HCT116 (cell line): ENCODE results near the gene URM1. TPM values are rescaled to one million over a fixed set of nuclear protein-coding genes. Genes with fewer than 3 reads are reported as not detected.

Experiments used
- ATAC-seq: fragments of 200-7000 bp; cut with Tn5 transposase; 2 replicates; pipeline ENCODE4 v1.9.1; 2020; ENCODE audit warnings: mild to moderate bottlenecking, moderate library complexity
- BruUV-seq: library from RNA; stranded (reverse); fragments of 400-500 nt; replicated peaks from 2 replicates; lab custom pipeline; 2021; lab: Mats Ljungman, UMichigan
- CTCF ChIA-PET: fragments of 300-600 bp; sonication (Branson Sonifier 250); formaldehyde crosslinking; loops from one replicate; lab custom pipeline; 2021; ENCODE audit warnings: antibody characterized with exemption; lab: Charles Lee
- POLR2A ChIA-PET: fragments of 300-600, 350-600 bp; sonication (Branson Sonifier 250); formaldehyde crosslinking; loops from one replicate; lab custom pipeline; 2021; ENCODE audit warnings: antibody characterized with exemption; lab: Charles Lee
- RAD21 ChIA-PET, 2 experiments: fragments of 300-600 bp; sonication (Branson Sonifier 250); formaldehyde crosslinking; loops; one replicate each; lab custom pipeline; 2023; ENCODE audit warnings: low total read pairs in 2 of 2; ENCODE audit not compliant: uncharacterized antibody in 2 of 2, unreplicated experiment in 2 of 2, low non-redundant PET in 1 of 2; lab: Charles Lee
- DNase-seq: peaks from one replicate; pipeline ENCODE4 v3.0.0-alpha.2; 2010; ENCODE audit warnings: low read depth, low spot score
- H2AFZ ChIP-seq: fragments of 200-600 bp; shearing (Covaris generic), sonication (generic); 2 replicates; pipeline ENCODE4 v1.6.1; 2017; ENCODE audit warnings: low read depth, mixed run types, mixed read lengths, antibody characterized with exemption, low read length; ENCODE audit not compliant: poor library complexity, severe bottlenecking
- H3K27ac ChIP-seq: 2 replicates; pipeline ENCODE4 v1.5.1; 2012; ENCODE audit warnings: low read depth, low read length
- H3K27me3 ChIP-seq: fragments of 200-600 bp; sonication (generic); 2 replicates; pipeline ENCODE4 v1.6.1; 2016; ENCODE audit warnings: mixed run types, low read length, mixed read lengths; ENCODE audit not compliant: insufficient read depth
- H3K36me3 ChIP-seq, 2 experiments: fragments of 200-500 bp in 1 of 2; fragments of 200-600 bp in 1 of 2; sonication (Bioruptor generic) in 1 of 2; sonication (generic) in 1 of 2; 2 replicates each; pipeline versions ENCODE4 v1.5.1 to v1.6.1; 2014 to 2016; ENCODE audit warnings: low read length in 2 of 2, inconsistent platforms in 1 of 2, mixed read lengths in 1 of 2, mixed run types in 1 of 2; ENCODE audit not compliant: insufficient read depth in 2 of 2, control insufficient read depth in 1 of 2
- H3K4me1 ChIP-seq, 2 experiments: fragments of 200-600 bp in 1 of 2; sonication (generic) in 1 of 2; 2 replicates each; pipeline versions ENCODE4 v1.5.1 to v1.6.1; 2012 to 2017; ENCODE audit warnings: low read length in 2 of 2, inconsistent platforms in 1 of 2, mild to moderate bottlenecking in 1 of 2, mixed read lengths in 1 of 2, mixed run types in 1 of 2, moderate library complexity in 1 of 2; ENCODE audit not compliant: insufficient read depth in 2 of 2, control insufficient read depth in 1 of 2
- H3K4me2 ChIP-seq: fragments of 200-600 bp; sonication (generic); 2 replicates; pipeline ENCODE4 v1.6.1; 2017; ENCODE audit warnings: mixed run types, low read length, mixed read lengths
- H3K4me3 ChIP-seq, 2 experiments: fragments of 200-600 bp in 1 of 2; sonication (generic) in 1 of 2; replicated peaks in 1 of 2; 2 replicates each; pipeline ENCODE4 v1.5.1; 2011 to 2016; ENCODE audit warnings: low read length in 2 of 2, control low read depth in 1 of 2, low read depth in 1 of 2, mild to moderate bottlenecking in 1 of 2, mixed read lengths in 1 of 2, mixed run types in 1 of 2
- H3K79me2 ChIP-seq: fragments of 200-600 bp; sonication (generic); 2 replicates; pipeline ENCODE4 v1.6.1; 2017; ENCODE audit warnings: mild to moderate bottlenecking, mixed run types, low read length, moderate library complexity, mixed read lengths; ENCODE audit not compliant: insufficient read depth
- H3K9ac ChIP-seq: fragments of 200-600 bp; sonication (generic); 2 replicates; pipeline ENCODE4 v1.6.1; 2016; ENCODE audit warnings: low read length, mixed read lengths
- H3K9me2 ChIP-seq: fragments of 200-600 bp; sonication (generic), shearing (Covaris generic); 2 replicates; pipeline ENCODE4 v1.6.1; 2017; ENCODE audit warnings: mixed run types, mild to moderate bottlenecking, moderate library complexity; ENCODE audit not compliant: insufficient read depth
- H3K9me3 ChIP-seq, 2 experiments: fragments of 200-500 bp in 1 of 2; fragments of 200-600 bp in 1 of 2; sonication (Bioruptor generic) in 1 of 2; sonication (generic) in 1 of 2; 2 replicates each; pipeline ENCODE4 v1.6.1; 2014 to 2017; ENCODE audit warnings: low read length in 2 of 2, mixed read lengths in 2 of 2, inconsistent platforms in 1 of 2, low read depth in 1 of 2, mild to moderate bottlenecking in 1 of 2, mixed run types in 1 of 2, moderate library complexity in 1 of 2; ENCODE audit not compliant: control insufficient read depth in 1 of 2, insufficient read depth in 1 of 2
- H4K20me1 ChIP-seq: fragments of 200-600 bp; sonication (generic), shearing (Covaris generic); 2 replicates; pipeline ENCODE4 v1.6.1; 2017; ENCODE audit warnings: mixed run types, mild to moderate bottlenecking, moderate library complexity; ENCODE audit not compliant: insufficient read depth
- CBX3 ChIP-seq: IDR thresholded peaks from 2 replicates; pipeline ENCODE4 v1.6.1; 2012; ENCODE audit warnings: low read depth
- EGR1 ChIP-seq: IDR thresholded peaks from 2 replicates; pipeline ENCODE4 v1.6.1; 2012; ENCODE audit warnings: low read depth
- EZH2phosphoT487 ChIP-seq: fragments of 200-600 bp; IDR thresholded peaks from 2 replicates; pipeline ENCODE4 v1.6.1; 2018; ENCODE audit warnings: antibody characterized with exemption, borderline replicate concordance
- FOSL1 ChIP-seq: IDR thresholded peaks from 2 replicates; pipeline ENCODE4 v1.6.1; 2012; ENCODE audit warnings: low read depth
- RAD21 ChIP-seq: IDR thresholded peaks from 2 replicates; pipeline ENCODE4 v1.6.1; 2012; ENCODE audit warnings: low read depth, mild to moderate bottlenecking
- SIN3A ChIP-seq: IDR thresholded peaks from 2 replicates; pipeline ENCODE4 v1.6.1; 2012; ENCODE audit warnings: low read depth
- SP1 ChIP-seq: IDR thresholded peaks from 2 replicates; pipeline ENCODE4 v1.6.1; 2012; ENCODE audit warnings: low read depth
- SRF ChIP-seq: IDR thresholded peaks from 2 replicates; pipeline ENCODE4 v1.6.1; 2012; ENCODE audit warnings: low read depth
- TCF7L2 ChIP-seq: IDR thresholded peaks from 2 replicates; pipeline ENCODE4 v1.7.0; 2011; ENCODE audit warnings: borderline replicate concordance, inconsistent platforms; ENCODE audit not compliant: insufficient read depth, insufficient read length; ENCODE audit errors: extremely low read depth
- ZNF274 ChIP-seq: fragments of 200-500 bp; sonication (Bioruptor generic); IDR thresholded peaks from 2 replicates; pipeline ENCODE4 v1.6.1; 2014; ENCODE audit warnings: mild to moderate bottlenecking, low read depth, low read length, inconsistent platforms
- intact Hi-C: fragments of 100-400 bp; cut with micrococcal nuclease; formaldehyde crosslinking; loops from 2 replicates; pipeline ENCODE4 v1.10.0; 2022
- total RNA-seq: library from RNA; stranded (reverse); gene quantifications from one replicate; pipeline ENCODE4 v1.2.1, GENCODE V29; 2021; ENCODE audit not compliant: unreplicated experiment
- TF ChIP-seq, protein P1 (sequence below): IDR thresholded peaks from 2 replicates; pipeline ENCODE4 v1.6.1; 2012
- TF ChIP-seq, protein P2 (sequence below), 3 experiments: fragments of 200-600 bp in 1 of 3; sonication (generic) in 1 of 3; IDR thresholded peaks in 2 of 3; conservative IDR thresholded peaks in 1 of 3; 2 replicates each; pipeline ENCODE4 v1.5.1; 2012 to 2017; ENCODE audit warnings: low read depth in 2 of 3, low read length in 2 of 3, antibody characterized with exemption in 1 of 3, borderline replicate concordance in 1 of 3, control low read depth in 1 of 3, mild to moderate bottlenecking in 1 of 3, mixed read lengths in 1 of 3, mixed run types in 1 of 3, moderate library complexity in 1 of 3; ENCODE audit not compliant: insufficient read depth in 1 of 3
- TF ChIP-seq, protein P3 (sequence below): IDR thresholded peaks from 2 replicates; pipeline ENCODE4 v1.6.1; 2011; ENCODE audit warnings: mild to moderate bottlenecking, low read length, moderate library complexity; ENCODE audit not compliant: insufficient replicate concordance; ENCODE audit errors: extremely low read depth

URM1 gene
- total RNA-seq, 1 experiment from 2014 or later: 51.6 TPM

DNA sequence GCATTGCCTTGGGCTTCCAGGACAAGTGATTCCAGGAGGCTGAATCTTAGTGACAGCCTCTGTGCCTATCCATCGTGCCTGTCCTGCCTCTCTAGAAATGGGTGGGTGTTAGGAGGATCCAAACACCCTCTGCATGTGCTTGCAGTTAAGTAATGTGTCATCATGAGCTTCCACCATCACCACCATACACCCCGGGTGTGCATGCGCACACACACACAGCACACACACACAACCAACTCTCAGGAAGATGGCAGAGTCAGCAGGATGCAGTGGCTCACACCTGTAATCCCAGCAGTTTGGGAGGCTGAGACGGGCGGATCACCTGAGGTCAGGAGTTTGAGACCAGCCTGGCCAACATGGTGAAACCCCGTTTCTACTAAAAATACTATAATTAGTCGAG is 26.7 kb downstream of the URM1 start:
- ChIA-PET CTCF (no interaction called here), POLR2A (no interaction called here), RAD21 (no interaction called here)
- Histone ChIP-seq H4K20me1 (no peaks in the 10 kb centered on the region), H3K9me3 (no peaks in the 10 kb centered on the region), H3K79me2 (no peaks in the 10 kb centered on the region), H3K4me1 (peaks cover 0 to 14% of the 10 kb centered on the region in 2 experiments; a peak in 2 of 4 replicates), H2AFZ (no peak overlapping the region), H3K27ac (no peak overlapping the region), H3K27me3 (no peaks in the 10 kb centered on the region), H3K4me2 (no peak overlapping the region), H3K9ac (no peak overlapping the region), H3K36me3 (no peaks in the 10 kb centered on the region), H3K4me3 (no peak overlapping the region), H3K9me2 (no peaks in the 10 kb centered on the region)
- intact Hi-C loops: no loop called here
- BruUV-seq: no TSS peak
- no peak for ATAC-seq
- no peak for DNase-seq
- TF ChIP-seq RAD21 (no peak), FOSL1 (no peak), EZH2phosphoT487 (no peak), SRF (no peak), EGR1 (no peak), CBX3 (no peak), SP1 (no peak), ZNF274 (no peak), TCF7L2 (no peak), SIN3A (no peak)
- TF ChIP-seq, protein P1, sequence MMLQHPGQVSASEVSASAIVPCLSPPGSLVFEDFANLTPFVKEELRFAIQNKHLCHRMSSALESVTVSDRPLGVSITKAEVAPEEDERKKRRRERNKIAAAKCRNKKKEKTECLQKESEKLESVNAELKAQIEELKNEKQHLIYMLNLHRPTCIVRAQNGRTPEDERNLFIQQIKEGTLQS: no peak
- TF ChIP-seq, protein P2, sequence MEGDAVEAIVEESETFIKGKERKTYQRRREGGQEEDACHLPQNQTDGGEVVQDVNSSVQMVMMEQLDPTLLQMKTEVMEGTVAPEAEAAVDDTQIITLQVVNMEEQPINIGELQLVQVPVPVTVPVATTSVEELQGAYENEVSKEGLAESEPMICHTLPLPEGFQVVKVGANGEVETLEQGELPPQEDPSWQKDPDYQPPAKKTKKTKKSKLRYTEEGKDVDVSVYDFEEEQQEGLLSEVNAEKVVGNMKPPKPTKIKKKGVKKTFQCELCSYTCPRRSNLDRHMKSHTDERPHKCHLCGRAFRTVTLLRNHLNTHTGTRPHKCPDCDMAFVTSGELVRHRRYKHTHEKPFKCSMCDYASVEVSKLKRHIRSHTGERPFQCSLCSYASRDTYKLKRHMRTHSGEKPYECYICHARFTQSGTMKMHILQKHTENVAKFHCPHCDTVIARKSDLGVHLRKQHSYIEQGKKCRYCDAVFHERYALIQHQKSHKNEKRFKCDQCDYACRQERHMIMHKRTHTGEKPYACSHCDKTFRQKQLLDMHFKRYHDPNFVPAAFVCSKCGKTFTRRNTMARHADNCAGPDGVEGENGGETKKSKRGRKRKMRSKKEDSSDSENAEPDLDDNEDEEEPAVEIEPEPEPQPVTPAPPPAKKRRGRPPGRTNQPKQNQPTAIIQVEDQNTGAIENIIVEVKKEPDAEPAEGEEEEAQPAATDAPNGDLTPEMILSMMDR (IDR thresholded peaks at IDR 0.05 in 2 of 3, conservative IDR thresholded peaks at IDR 0.05 in 1 of 3; ENCODE audit: borderline replicate concordance in 1 of 3, insufficient read depth in 1 of 3, low read depth in 2 of 3, low read length in 2 of 3): no peak
- TF ChIP-seq, protein P3, sequence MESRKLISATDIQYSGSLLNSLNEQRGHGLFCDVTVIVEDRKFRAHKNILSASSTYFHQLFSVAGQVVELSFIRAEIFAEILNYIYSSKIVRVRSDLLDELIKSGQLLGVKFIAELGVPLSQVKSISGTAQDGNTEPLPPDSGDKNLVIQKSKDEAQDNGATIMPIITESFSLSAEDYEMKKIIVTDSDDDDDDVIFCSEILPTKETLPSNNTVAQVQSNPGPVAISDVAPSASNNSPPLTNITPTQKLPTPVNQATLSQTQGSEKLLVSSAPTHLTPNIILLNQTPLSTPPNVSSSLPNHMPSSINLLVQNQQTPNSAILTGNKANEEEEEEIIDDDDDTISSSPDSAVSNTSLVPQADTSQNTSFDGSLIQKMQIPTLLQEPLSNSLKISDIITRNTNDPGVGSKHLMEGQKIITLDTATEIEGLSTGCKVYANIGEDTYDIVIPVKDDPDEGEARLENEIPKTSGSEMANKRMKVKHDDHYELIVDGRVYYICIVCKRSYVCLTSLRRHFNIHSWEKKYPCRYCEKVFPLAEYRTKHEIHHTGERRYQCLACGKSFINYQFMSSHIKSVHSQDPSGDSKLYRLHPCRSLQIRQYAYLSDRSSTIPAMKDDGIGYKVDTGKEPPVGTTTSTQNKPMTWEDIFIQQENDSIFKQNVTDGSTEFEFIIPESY: no peak
